ENCODE results near the gene PLA2G4E.

DNA sequence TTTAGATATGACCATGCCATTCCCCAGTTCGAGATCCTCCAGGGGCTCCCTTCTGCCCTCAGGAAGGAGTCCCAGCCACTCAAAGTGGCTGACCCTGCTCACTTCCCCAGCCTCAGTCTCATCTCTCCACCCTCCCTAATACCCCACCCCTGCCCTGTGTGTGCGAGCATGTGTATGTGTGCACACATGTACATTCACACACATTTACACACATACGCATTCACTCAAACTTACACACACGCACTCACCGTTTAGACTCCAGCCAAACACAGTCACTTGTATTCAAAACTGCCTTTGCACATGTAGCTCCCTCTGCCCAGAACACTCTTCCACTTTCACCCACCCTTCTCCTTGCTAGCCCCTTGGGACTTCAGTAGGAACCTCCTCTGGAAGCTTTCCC lies 11.4 kb downstream of the PLA2G4E start:
- TF ChIP-seq, protein P1, sequence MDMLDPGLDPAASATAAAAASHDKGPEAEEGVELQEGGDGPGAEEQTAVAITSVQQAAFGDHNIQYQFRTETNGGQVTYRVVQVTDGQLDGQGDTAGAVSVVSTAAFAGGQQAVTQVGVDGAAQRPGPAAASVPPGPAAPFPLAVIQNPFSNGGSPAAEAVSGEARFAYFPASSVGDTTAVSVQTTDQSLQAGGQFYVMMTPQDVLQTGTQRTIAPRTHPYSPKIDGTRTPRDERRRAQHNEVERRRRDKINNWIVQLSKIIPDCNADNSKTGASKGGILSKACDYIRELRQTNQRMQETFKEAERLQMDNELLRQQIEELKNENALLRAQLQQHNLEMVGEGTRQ (IDR thresholded peaks at IDR 0.05) = no peak
- no peak for TF ChIP-seq JUNB (IDR thresholded peaks at IDR 0.05)
